Bronchial epithelial cell (primary cell): ENCODE measurements around the gene LCN1. TPM values are rescaled to one million over a fixed set of nuclear protein-coding genes. Genes with fewer than 3 reads are reported as not detected.

Experiments
- DNase-seq: peaks from one replicate; pipeline ENCODE4 v3.0.0-alpha.2; 2010; ENCODE audit warnings: low read depth
- FAIRE-seq: peaks from 2 replicates; lab custom pipeline; 2011; peaks lifted over from hg19 to GRCh38; lab: Jason Lieb, UNC
- H3K27me3 ChIP-seq: 2 replicates; pipeline ENCODE4 v1.5.1; 2011; ENCODE audit warnings: low read length; ENCODE audit not compliant: control insufficient read depth, insufficient read depth
- H3K36me3 ChIP-seq: 2 replicates; pipeline ENCODE4 v1.5.1; 2011; ENCODE audit warnings: low read length; ENCODE audit not compliant: control insufficient read depth, insufficient read depth
- H3K4me3 ChIP-seq: 2 replicates; pipeline ENCODE4 v1.5.1; 2011; ENCODE audit warnings: mild to moderate bottlenecking, low read depth, low read length, control low read depth
- CTCF ChIP-seq: IDR thresholded peaks from 2 replicates; pipeline ENCODE4 v1.5.1; 2011; ENCODE audit warnings: mild to moderate bottlenecking, moderate library complexity, low read length, control low read depth, inconsistent platforms; ENCODE audit not compliant: insufficient read depth, severe bottlenecking
- total RNA-seq: library from RNA; depleted of rRNA; stranded (reverse); fragments of >200 nt; gene quantifications from 2 replicates; pipeline ENCODE4 v1.2.1, GENCODE V29; 2014

Gene LCN1
- total RNA-seq, 1 donor from 2014 or later, result not detected

DNA sequence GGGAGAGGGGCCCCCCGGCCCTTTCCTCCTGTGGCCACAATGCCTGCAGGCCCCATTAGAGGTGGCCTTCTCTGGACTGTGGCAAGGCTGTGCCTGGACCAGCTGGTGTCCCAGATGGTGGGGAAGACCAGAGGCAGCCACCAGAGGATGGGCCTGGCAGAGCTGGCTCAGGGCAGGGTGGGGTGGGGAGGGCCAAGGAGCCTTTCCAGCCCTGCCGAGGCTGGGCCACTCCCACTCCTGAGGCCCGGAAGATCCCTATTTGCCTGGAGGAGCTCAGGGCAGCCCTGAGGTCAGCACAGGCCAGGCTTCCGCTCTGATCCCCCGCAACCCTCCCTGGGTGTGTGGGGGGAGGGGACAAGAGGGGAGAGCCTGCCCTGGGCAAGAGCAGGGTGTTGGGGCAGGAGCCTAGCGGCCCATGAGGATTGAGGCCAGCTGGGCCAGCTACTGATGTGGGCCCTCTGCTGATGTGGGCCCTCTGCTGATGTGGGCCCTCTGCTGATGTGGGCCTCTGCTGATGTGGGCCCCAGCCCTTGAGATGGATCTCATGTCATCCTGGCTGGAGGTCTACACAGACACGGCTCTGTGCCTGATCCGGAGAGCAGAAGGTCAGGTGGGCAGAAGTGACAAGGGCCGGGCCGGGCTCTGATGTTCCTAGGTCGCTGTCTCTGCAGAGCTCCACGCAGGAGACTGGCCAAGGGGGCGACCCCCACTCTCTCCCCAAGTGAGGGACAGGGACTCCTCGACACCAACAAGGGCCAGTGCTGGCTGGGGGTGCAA lies 14.7 kb upstream of the LCN1 start:
- peaks cover 20% of the 10 kb centered on the region for H3K36me3 ChIP-seq
- DNase-seq, result no peak
- no peak overlapping the region for H3K4me3 ChIP-seq
- no peak for FAIRE-seq
- H3K27me3 ChIP-seq, result no peaks in the 10 kb centered on the region
- TF ChIP-seq CTCF, result no peak

- TF ChIP-seq CTCF, result no peak
- H3K4me3 ChIP-seq, result no peak overlapping the region
- DNase-seq, result no peak
- peaks cover 13% of the 10 kb centered on the region for H3K36me3 ChIP-seq
- H3K27me3 ChIP-seq, result no peaks in the 10 kb centered on the region
- FAIRE-seq, result no peak
Measured at GRCh38 chr9:135507104-135508035, 13.9 kb upstream of the LCN1 start.

- FAIRE-seq (no peak), DNase-seq (no peak)
- no peak for TF ChIP-seq CTCF
- H3K4me3 ChIP-seq, result no peak overlapping the region
- H3K27me3 ChIP-seq, result no peaks in the 10 kb centered on the region
- peaks cover 10% of the 10 kb centered on the region for H3K36me3 ChIP-seq
Measured at GRCh38 chr9:135508211-135508820, 12.9 kb upstream of the LCN1 start.

DNA sequence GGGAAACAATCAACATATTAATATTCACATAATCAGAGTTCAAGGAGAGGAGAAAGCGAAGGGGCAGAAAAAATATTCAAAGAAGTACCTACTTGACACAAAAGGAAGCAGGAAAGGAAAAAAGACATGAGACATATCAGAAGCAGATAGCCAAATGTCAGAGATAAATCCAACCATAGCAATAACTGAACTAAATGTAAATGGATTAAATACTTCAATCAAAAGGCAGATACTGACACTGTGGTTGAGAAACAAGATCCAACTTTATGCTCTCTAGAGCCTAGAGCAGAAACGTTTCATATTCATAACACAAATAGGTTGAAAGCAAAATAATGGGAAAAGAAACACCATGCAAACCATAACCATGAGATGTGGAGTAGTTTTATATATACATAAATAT lies 11.8 kb upstream of the LCN1 start:
- Histone ChIP-seq H3K27me3 (no peaks in the 10 kb centered on the region), H3K36me3 (peaks cover 6% of the 10 kb centered on the region), H3K4me3 (no peak overlapping the region)
- DNase-seq, result no peak
- FAIRE-seq, result no peak
- no peak for TF ChIP-seq CTCF

DNA sequence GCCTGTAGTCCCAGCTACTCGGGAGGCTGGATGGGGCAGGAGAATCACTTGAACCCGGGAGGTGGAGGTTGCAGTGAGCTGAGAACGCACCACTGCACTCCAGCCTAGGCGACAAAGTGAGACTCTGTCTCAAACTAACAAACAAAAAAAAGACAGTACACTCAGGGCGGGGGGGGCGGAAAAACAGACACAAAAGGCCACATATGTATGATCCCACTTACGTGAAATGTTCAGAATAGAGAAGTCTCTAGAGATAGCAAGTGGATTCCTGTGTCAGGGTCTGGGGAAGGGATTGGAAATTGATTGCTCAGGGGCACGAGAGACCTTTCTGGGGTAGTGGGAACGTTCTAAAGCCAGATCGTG lies 9.0 kb upstream of the LCN1 start:
- H3K36me3 ChIP-seq, result no peaks in the 10 kb centered on the region
- TF ChIP-seq CTCF, result no peak
- H3K4me3 ChIP-seq, result no peak overlapping the region
- FAIRE-seq (no peak), DNase-seq (no peak)
- H3K27me3 ChIP-seq, result no peaks in the 10 kb centered on the region
